HEK293 (cell line): ENCODE results near the gene TTC23.

Experiments used
- MEIS1 ChIP-seq: sonication (generic); formaldehyde crosslinking; IDR thresholded peaks from 2 replicates; pipeline ENCODE4 v1.8.1; 2022; ENCODE audit warnings: missing genetic modification reagents, mild to moderate bottlenecking, borderline replicate concordance
- TRIM28 ChIP-seq: IDR thresholded peaks from 2 replicates; pipeline ENCODE4 v1.6.1; 2011; ENCODE audit warnings: low read length, control low read depth, borderline replicate concordance
- YY1 ChIP-seq: fragments of 450-650 bp; formaldehyde crosslinking; IDR thresholded peaks from 2 replicates; pipeline ENCODE4 v1.5.1; 2018; ENCODE audit warnings: missing biosample characterization, missing genetic modification characterization
- ZNF24 ChIP-seq: fragments of 450-650 bp; formaldehyde crosslinking; IDR thresholded peaks from 2 replicates; pipeline ENCODE4 v1.5.1; 2016; ENCODE audit warnings: missing biosample characterization, missing genetic modification characterization
- ZNF292 ChIP-seq: fragments of 450-650 bp; formaldehyde crosslinking; IDR thresholded peaks from 2 replicates; pipeline ENCODE4 v1.5.1; 2016; ENCODE audit warnings: low read depth, missing biosample characterization, missing genetic modification characterization, borderline replicate concordance
- ZNF530 ChIP-seq: fragments of 450-650 bp; formaldehyde crosslinking; IDR thresholded peaks from 2 replicates; pipeline ENCODE4 v1.5.1; 2016; ENCODE audit warnings: low read depth, missing biosample characterization, missing genetic modification characterization
- ZNF560 ChIP-seq: fragments of 450-650 bp; formaldehyde crosslinking; IDR thresholded peaks from 2 replicates; pipeline ENCODE4 v1.5.1; 2017; ENCODE audit warnings: missing biosample characterization, missing genetic modification characterization, borderline replicate concordance
- ZNF670 ChIP-seq: fragments of 450-650 bp; formaldehyde crosslinking; IDR thresholded peaks from 2 replicates; pipeline ENCODE4 v1.5.1; 2016; ENCODE audit warnings: missing biosample characterization, missing genetic modification characterization, low read depth
- TF ChIP-seq, protein P1 (sequence below): fragments of 450-650 bp; formaldehyde crosslinking; IDR thresholded peaks from 2 replicates; pipeline ENCODE4 v1.5.1; 2016; ENCODE audit warnings: missing biosample characterization, missing genetic modification characterization
- TF ChIP-seq, protein P2 (sequence below): fragments of 450-650 bp; formaldehyde crosslinking; IDR thresholded peaks from 2 replicates; pipeline ENCODE4 v1.5.1; 2016; ENCODE audit warnings: missing biosample characterization, missing genetic modification characterization
- TF ChIP-seq, protein P3 (sequence below): fragments of 450-650 bp; formaldehyde crosslinking; IDR thresholded peaks from 2 replicates; pipeline ENCODE4 v1.5.1; 2016; ENCODE audit warnings: missing biosample characterization, missing genetic modification characterization
- TF ChIP-seq, protein P4 (sequence below): fragments of 450-650 bp; formaldehyde crosslinking; IDR thresholded peaks from 2 replicates; pipeline ENCODE4 v1.5.1; 2016; ENCODE audit warnings: missing biosample characterization, missing genetic modification characterization, low read depth
- TF ChIP-seq, protein P5 (sequence below): fragments of 450-650 bp; formaldehyde crosslinking; IDR thresholded peaks from 2 replicates; pipeline ENCODE4 v1.5.1; 2016; ENCODE audit warnings: missing biosample characterization, missing genetic modification characterization

DNA sequence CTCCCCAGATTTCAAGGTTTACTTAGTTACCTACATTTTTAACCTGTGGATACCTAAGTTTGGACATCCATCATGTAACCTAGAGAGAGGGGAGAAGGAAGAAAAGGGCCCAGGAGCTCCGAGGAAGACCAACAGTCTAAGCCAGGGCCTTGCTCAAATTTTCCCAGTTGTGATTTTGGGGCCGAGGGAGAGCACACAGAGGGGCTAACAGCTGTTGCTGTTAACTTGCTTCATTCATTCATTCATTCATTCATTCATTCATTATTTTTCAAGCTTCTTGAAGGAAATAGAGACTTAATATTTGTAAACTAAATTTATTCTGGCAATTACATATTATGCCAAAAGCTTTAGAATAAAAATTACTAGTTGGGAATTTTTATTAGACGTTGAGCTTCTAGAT lies 121.6 kb downstream of the TTC23 start:
- TF ChIP-seq ZNF530 (tag by site-specific recombination) (no peak), ZNF292 (no peak), ZNF560 (tag by site-specific recombination) (no peak), ZNF24 (tag by site-specific recombination) (no peak), ZNF670 (tag by site-specific recombination) (no peak), MEIS1 (CRISPR knock-in tag) (no peak), TRIM28 (no peak), YY1 (tag by site-specific recombination) (no peak)
- TF ChIP-seq, protein P1, sequence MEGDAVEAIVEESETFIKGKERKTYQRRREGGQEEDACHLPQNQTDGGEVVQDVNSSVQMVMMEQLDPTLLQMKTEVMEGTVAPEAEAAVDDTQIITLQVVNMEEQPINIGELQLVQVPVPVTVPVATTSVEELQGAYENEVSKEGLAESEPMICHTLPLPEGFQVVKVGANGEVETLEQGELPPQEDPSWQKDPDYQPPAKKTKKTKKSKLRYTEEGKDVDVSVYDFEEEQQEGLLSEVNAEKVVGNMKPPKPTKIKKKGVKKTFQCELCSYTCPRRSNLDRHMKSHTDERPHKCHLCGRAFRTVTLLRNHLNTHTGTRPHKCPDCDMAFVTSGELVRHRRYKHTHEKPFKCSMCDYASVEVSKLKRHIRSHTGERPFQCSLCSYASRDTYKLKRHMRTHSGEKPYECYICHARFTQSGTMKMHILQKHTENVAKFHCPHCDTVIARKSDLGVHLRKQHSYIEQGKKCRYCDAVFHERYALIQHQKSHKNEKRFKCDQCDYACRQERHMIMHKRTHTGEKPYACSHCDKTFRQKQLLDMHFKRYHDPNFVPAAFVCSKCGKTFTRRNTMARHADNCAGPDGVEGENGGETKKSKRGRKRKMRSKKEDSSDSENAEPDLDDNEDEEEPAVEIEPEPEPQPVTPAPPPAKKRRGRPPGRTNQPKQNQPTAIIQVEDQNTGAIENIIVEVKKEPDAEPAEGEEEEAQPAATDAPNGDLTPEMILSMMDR (tag by site-specific recombination) = no peak
- TF ChIP-seq, protein P2, sequence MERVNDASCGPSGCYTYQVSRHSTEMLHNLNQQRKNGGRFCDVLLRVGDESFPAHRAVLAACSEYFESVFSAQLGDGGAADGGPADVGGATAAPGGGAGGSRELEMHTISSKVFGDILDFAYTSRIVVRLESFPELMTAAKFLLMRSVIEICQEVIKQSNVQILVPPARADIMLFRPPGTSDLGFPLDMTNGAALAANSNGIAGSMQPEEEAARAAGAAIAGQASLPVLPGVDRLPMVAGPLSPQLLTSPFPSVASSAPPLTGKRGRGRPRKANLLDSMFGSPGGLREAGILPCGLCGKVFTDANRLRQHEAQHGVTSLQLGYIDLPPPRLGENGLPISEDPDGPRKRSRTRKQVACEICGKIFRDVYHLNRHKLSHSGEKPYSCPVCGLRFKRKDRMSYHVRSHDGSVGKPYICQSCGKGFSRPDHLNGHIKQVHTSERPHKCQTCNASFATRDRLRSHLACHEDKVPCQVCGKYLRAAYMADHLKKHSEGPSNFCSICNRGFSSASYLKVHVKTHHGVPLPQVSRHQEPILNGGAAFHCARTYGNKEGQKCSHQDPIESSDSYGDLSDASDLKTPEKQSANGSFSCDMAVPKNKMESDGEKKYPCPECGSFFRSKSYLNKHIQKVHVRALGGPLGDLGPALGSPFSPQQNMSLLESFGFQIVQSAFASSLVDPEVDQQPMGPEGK (tag by site-specific recombination) = no peak
- TF ChIP-seq, protein P3, sequence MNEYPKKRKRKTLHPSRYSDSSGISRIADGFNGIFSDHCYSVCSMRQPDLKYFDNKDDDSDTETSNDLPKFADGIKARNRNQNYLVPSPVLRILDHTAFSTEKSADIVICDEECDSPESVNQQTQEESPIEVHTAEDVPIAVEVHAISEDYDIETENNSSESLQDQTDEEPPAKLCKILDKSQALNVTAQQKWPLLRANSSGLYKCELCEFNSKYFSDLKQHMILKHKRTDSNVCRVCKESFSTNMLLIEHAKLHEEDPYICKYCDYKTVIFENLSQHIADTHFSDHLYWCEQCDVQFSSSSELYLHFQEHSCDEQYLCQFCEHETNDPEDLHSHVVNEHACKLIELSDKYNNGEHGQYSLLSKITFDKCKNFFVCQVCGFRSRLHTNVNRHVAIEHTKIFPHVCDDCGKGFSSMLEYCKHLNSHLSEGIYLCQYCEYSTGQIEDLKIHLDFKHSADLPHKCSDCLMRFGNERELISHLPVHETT = no peak
- TF ChIP-seq, protein P4, sequence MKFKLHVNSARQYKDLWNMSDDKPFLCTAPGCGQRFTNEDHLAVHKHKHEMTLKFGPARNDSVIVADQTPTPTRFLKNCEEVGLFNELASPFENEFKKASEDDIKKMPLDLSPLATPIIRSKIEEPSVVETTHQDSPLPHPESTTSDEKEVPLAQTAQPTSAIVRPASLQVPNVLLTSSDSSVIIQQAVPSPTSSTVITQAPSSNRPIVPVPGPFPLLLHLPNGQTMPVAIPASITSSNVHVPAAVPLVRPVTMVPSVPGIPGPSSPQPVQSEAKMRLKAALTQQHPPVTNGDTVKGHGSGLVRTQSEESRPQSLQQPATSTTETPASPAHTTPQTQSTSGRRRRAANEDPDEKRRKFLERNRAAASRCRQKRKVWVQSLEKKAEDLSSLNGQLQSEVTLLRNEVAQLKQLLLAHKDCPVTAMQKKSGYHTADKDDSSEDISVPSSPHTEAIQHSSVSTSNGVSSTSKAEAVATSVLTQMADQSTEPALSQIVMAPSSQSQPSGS (tag by site-specific recombination) = no peak
- TF ChIP-seq, protein P5, sequence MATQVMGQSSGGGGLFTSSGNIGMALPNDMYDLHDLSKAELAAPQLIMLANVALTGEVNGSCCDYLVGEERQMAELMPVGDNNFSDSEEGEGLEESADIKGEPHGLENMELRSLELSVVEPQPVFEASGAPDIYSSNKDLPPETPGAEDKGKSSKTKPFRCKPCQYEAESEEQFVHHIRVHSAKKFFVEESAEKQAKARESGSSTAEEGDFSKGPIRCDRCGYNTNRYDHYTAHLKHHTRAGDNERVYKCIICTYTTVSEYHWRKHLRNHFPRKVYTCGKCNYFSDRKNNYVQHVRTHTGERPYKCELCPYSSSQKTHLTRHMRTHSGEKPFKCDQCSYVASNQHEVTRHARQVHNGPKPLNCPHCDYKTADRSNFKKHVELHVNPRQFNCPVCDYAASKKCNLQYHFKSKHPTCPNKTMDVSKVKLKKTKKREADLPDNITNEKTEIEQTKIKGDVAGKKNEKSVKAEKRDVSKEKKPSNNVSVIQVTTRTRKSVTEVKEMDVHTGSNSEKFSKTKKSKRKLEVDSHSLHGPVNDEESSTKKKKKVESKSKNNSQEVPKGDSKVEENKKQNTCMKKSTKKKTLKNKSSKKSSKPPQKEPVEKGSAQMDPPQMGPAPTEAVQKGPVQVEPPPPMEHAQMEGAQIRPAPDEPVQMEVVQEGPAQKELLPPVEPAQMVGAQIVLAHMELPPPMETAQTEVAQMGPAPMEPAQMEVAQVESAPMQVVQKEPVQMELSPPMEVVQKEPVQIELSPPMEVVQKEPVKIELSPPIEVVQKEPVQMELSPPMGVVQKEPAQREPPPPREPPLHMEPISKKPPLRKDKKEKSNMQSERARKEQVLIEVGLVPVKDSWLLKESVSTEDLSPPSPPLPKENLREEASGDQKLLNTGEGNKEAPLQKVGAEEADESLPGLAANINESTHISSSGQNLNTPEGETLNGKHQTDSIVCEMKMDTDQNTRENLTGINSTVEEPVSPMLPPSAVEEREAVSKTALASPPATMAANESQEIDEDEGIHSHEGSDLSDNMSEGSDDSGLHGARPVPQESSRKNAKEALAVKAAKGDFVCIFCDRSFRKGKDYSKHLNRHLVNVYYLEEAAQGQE = no peak
